ENCODE data around the gene CADPS.

Gene CADPS

GRCh38 chr3:62370858-62371719 lies 504.1 kb downstream of the CADPS start:
- TF ChIP-seq, protein P1, sequence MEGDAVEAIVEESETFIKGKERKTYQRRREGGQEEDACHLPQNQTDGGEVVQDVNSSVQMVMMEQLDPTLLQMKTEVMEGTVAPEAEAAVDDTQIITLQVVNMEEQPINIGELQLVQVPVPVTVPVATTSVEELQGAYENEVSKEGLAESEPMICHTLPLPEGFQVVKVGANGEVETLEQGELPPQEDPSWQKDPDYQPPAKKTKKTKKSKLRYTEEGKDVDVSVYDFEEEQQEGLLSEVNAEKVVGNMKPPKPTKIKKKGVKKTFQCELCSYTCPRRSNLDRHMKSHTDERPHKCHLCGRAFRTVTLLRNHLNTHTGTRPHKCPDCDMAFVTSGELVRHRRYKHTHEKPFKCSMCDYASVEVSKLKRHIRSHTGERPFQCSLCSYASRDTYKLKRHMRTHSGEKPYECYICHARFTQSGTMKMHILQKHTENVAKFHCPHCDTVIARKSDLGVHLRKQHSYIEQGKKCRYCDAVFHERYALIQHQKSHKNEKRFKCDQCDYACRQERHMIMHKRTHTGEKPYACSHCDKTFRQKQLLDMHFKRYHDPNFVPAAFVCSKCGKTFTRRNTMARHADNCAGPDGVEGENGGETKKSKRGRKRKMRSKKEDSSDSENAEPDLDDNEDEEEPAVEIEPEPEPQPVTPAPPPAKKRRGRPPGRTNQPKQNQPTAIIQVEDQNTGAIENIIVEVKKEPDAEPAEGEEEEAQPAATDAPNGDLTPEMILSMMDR (IDR thresholded peaks at IDR 0.05; ENCODE audit: low read length) = no peak
- no peak for TF ChIP-seq EZH2 (IDR thresholded peaks at IDR 0.05; ENCODE audit: borderline replicate concordance, low read length)
- no peaks in the 10 kb centered on the region for H3F3A ChIP-seq (ENCODE audit: insufficient read depth, low read length)
- no peak overlapping the region for H3K4me2 ChIP-seq (ENCODE audit: low read length)
- H3K27ac ChIP-seq (ENCODE audit: low read depth, low read length, poor library complexity, severe bottlenecking) = no peak overlapping the region
- H4K20me1 ChIP-seq (ENCODE audit: insufficient read depth, low read length) = no peaks in the 10 kb centered on the region
- no peaks in the 10 kb centered on the region for H3K27me3 ChIP-seq (ENCODE audit: insufficient read depth, low read length)
- no peaks in the 10 kb centered on the region for H3K4me1 ChIP-seq (ENCODE audit: insufficient read depth, low read length, severe bottlenecking)
- no peaks in the 10 kb centered on the region for H3K36me3 ChIP-seq (ENCODE audit: insufficient read depth, low read length)
- H3K79me2 ChIP-seq (ENCODE audit: insufficient read depth, low read length) = no peaks in the 10 kb centered on the region
- no peaks in the 10 kb centered on the region for H3K9me3 ChIP-seq (ENCODE audit: low read length)
- H3K9ac ChIP-seq (ENCODE audit: low read length) = no peak overlapping the region
- no peak overlapping the region for H3K4me3 ChIP-seq (ENCODE audit: low read depth, low read length, poor library complexity, severe bottlenecking)
- H3K9me2 ChIP-seq (ENCODE audit: low read depth, low read length) = no peaks in the 10 kb centered on the region
- no peak overlapping the region for H2AFZ ChIP-seq (ENCODE audit: low read length)

DNA sequence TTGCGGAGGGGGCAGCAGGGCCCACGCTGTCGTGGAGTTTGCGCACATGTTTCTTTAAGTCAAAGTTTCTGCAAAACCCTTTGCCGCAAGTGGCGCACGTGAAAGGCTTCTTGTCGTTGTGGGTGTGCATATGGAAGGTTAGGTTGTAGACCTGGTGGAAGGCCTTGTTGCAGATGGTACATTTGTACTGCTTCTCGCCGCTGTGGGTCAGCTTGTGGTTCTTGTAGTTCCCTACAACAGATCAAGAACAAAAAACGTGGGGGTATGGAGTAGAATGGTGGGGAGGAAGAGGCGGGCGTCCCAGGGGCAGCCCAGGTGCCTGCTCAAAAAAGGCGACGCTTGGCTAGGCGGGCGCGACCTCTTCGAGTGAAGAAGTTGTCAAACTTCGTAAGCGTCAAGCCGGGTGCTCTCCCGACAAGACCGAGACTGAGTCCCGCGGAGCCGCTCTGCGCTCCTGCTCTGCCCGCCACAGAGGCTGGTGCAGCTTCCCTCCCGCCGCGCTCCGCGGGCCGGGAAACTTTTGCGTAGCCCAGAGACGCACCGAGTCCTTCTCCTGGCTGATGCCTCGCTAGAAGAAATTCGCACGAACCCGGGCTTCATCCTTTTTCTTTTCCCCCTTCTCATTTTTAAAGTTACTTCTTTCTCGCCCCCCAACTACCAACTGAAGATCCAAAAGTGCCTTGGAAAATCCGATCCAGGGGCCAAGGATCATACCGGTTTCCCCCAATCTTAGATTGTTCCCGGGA lies 504.9 kb downstream of the CADPS start:
- no peaks in the 10 kb centered on the region for H3K4me1 ChIP-seq (ENCODE audit: insufficient read depth, low read length, severe bottlenecking)
- no peak overlapping the region for H3K4me2 ChIP-seq (ENCODE audit: low read length)
- no peaks in the 10 kb centered on the region for H3K36me3 ChIP-seq (ENCODE audit: insufficient read depth, low read length)
- no peaks in the 10 kb centered on the region for H3K9me2 ChIP-seq (ENCODE audit: low read depth, low read length)
- no peaks in the 10 kb centered on the region for H3K27me3 ChIP-seq (ENCODE audit: insufficient read depth, low read length)
- no peaks in the 10 kb centered on the region for H3F3A ChIP-seq (ENCODE audit: insufficient read depth, low read length)
- H3K27ac ChIP-seq (ENCODE audit: low read depth, low read length, poor library complexity, severe bottlenecking) = no peak overlapping the region
- H2AFZ ChIP-seq (ENCODE audit: low read length) = no peak overlapping the region
- no peak overlapping the region for H3K9ac ChIP-seq (ENCODE audit: low read length)
- no peak overlapping the region for H3K4me3 ChIP-seq (ENCODE audit: low read depth, low read length, poor library complexity, severe bottlenecking)
- H3K9me3 ChIP-seq (ENCODE audit: low read length) = no peaks in the 10 kb centered on the region
- H3K79me2 ChIP-seq (ENCODE audit: insufficient read depth, low read length) = no peaks in the 10 kb centered on the region
- no peak for TF ChIP-seq EZH2 (IDR thresholded peaks at IDR 0.05; ENCODE audit: borderline replicate concordance, low read length)
- TF ChIP-seq, protein P1 (IDR thresholded peaks at IDR 0.05; ENCODE audit: low read length) = no peak
- H4K20me1 ChIP-seq (ENCODE audit: insufficient read depth, low read length) = no peaks in the 10 kb centered on the region

- Histone ChIP-seq H2AFZ (ENCODE audit: low read length) (no peak overlapping the region), H3K9ac (ENCODE audit: low read length) (no peak overlapping the region), H3F3A (ENCODE audit: insufficient read depth, low read length) (no peaks in the 10 kb centered on the region), H3K4me2 (ENCODE audit: low read length) (no peak overlapping the region), H3K27me3 (ENCODE audit: insufficient read depth, low read length) (no peaks in the 10 kb centered on the region), H3K4me3 (ENCODE audit: low read depth, low read length, poor library complexity, severe bottlenecking) (no peak overlapping the region), H3K9me2 (ENCODE audit: low read depth, low read length) (no peaks in the 10 kb centered on the region), H3K36me3 (ENCODE audit: insufficient read depth, low read length) (no peaks in the 10 kb centered on the region), H3K79me2 (ENCODE audit: insufficient read depth, low read length) (no peaks in the 10 kb centered on the region), H3K27ac (ENCODE audit: low read depth, low read length, poor library complexity, severe bottlenecking) (no peak overlapping the region), H4K20me1 (ENCODE audit: insufficient read depth, low read length) (no peaks in the 10 kb centered on the region), H3K9me3 (ENCODE audit: low read length) (no peaks in the 10 kb centered on the region), H3K4me1 (ENCODE audit: insufficient read depth, low read length, severe bottlenecking) (no peaks in the 10 kb centered on the region)
- TF ChIP-seq, protein P1 (IDR thresholded peaks at IDR 0.05; ENCODE audit: low read length) = no peak
- no peak for TF ChIP-seq EZH2 (IDR thresholded peaks at IDR 0.05; ENCODE audit: borderline replicate concordance, low read length)
Observed at GRCh38 chr3:62369476-62369743, 505.8 kb downstream of the CADPS start.

Data from OCI-LY1 (cell line).